NCI-H1436 (cell line): ENCODE results near the gene EVI5.

Source experiments
- DNase-seq: peaks from one replicate; lab custom pipeline; 2025; lab: John Stamatoyannopoulos, UW

EVI5 gene

DNA sequence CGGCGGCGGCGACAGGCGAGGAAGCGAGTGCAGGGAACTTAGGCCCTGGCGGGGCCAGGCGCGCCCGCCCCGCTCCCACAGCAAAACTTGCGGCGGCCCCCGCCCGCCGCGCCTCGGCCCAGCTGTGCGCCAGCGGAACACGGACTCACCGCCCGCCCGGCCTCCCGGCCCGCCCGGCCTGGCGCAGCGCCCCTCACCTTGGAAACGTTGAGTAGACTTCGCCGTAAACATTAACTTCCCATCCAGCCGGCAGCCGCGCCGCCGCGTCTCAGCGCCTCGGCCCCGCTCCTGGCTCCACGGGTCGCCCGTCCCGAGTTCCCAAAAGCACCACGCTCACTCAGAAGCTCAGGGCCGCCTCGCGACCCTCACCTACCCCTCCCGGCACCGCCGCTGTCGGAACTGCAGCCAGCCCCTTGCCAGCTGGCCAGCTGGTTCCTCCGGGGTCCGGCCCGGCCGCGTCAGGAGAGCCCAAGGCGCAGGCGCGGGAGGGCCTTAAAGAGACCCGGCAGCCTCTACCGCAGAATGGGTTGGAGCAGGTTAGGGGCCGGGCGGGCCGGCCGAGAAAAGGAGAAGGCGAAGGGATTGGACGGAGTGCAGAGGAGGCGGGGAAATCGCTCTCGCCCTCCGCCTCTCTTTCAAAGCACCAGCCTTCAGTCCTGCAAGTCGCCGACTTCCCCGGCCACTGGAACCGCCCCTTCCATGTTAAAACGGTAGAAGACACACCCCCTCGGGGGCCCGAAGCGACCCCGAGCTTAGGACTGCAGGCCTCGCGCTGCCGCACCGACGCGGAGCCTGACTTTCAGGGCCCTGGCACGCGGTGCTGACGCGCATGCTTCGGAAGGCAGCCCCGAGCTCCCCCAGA lies at the start of gene EVI5:
Gene EVI5, minus strand, starts transcription at position 470 of the 862 bp plus-strand sequence. CDS start 48,562 bp downstream, outside the sequence.
- DNase-seq: peak; percentile 91

DNA sequence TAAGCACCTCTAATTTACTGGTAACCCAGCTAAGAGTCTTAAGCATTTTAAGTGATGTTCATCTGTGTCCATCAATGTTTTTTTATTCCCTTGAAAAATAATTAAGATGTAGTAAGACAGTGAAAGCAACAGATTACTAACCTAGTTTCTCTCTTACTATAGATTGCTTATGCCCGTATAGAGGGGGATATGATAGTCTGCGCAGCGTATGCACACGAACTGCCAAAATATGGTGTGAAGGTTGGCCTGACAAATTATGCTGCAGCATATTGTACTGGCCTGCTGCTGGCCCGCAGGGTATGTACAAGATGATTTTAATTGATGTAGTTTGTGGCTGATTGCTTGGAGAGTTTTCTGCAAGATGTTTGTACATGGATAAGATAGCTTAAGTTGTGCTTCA lies 49.7 kb upstream of the EVI5 start:
- no peak for DNase-seq

DNA sequence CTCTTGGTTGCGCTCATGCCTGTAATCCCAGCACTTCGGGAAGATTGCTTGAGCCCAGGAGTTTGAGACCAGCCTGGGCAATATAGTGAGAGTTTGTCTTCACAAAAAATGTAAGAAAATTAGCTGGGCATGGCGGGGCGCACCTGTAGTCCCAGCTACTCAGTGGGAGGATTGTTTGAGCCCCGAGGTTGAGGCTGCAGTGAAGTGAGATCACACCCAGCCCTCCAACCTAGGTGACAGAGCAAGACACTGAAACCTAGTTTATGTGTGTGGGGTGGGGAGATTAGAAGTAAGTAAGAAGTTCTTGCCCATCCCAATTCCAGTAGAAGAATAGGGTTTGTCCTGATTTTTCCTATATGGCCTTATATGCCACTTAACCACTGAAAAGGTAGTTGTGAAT lies 48.9 kb upstream of the EVI5 start:
- no peak for DNase-seq

DNA sequence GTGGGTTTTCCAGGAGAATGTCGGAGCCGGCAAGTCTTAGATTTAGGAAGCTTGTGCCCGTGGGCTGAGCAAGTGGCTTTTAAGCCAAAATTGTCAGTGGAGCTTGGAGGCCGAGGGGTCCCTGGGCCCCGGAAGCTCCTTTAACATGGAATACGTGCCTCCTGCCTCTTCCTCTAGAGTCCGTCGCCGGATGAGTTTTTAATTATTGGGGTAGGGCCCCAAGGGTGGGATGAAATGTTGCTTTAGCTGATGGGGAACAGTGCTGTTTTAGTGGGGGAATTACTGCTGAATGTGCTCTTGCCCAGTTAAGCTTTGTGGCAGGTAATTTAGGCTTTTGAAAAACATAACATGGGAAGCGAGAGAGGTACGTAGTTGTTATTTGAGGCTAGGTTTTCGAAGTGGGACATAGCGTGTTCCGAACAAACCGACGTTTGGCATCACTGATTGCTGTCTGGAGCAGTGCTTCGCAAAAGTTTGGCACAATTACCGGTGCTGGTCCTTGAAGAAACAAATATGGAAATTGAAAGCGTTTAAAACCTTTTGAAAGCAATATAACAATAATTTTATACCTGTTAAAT lies 47.7 kb upstream of the EVI5 start:
- peak; percentile 7 for DNase-seq

DNA sequence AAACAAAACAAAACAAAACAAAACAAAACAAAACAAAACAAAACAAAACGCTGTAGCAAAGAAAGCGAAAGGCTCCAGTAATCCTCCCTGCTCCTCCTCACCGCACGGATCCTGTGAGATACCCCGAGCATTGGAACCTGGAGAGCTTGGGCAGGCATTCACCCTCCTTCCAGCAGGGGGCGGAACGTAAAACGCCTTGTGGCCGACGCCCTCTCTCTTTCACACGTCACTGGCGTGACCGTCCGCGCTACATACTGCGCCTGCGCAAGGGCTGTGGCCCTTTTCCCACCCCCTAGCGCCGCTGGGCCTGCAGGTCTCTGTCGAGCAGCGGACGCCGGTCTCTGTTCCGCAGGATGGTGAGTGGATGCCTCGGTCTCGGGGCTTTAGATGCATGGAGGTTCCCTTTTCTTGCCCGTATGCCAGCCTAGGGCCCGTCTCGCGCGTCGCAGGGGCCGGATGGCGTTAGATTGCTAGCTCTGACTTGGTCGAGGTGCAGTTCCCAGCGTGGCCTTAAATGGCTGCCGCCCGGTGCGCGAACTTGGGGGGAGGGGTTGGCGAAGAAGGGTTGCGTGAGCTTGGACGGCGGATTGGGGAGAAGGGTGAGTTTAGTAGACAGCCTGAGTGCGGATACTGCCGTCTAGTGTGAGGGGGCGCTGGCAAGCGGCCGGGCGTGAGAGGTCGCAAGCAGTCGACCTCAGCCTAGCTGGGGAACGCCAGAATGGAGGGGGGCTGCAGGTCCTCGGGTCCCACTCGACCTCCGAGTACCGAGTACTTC lies 47.0 kb upstream of the EVI5 start, which contains the start of gene RPL5:
Gene RPL5, plus strand, starts transcription at position 279 of the 775 bp plus-strand sequence. Its CDS starts 75 bp downstream, at position 354.
- DNase-seq: peak; percentile 97

DNA sequence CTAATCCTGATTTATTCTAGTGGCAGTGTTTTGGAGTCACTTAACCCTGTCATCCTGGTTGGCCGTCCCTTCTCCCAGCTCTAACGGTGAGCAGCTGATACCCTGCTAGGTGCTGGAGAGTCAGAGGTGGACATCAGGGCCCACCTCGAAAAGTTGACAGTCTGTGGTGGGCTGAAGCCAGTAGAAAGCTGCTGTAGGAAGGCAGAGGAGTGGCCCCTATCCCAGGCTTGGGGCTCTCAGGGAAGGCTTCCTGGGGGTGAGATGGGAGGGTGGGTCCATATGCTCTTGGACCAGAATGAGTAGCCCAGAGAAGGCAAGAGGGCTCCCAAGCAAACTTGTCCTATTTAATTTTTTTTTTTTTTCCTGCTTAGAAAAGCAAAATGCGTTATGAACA lies 46.5 kb upstream of the EVI5 start:
- DNase-seq: no peak

DNA sequence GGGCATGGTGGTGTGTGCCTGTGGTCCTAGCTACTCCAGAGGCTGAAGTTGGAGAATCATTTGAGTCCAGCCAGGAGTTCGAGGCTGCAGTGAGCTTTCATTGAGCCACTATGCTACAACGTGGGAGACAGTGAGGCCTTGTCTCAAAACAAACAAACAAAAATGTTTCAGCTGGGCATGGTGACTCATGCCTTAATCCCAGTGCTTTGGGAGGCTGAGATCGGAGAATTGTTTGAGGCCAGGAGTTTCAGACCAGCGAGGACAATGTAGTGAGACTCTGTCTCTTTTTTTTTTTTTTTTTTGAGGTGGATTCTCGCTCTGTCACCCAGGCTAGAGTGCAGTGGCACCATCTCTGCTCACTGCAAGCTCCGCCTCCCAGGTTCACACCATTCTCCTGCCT lies 41.9 kb upstream of the EVI5 start:
- DNase-seq: no peak

DNA sequence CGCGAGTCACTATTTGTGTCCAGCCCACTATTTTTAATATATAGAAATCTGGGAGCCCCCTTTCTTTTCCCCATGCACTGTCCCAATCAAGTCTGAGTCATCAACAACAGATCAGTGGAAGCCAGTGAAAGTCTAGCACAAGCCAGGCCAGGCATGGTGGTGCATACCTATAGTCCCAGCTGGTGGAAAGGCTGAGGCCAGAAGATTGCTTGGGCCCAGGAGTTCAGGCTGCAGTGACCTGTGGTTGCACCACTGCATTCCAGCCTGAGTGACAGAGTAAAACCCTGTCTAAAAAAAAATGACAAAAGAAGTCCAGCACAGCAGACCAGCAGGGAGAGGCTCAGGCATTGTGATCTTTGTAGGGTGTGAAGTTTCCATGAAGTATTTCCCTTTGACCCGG lies 38.0 kb upstream of the EVI5 start:
- DNase-seq: no peak

DNA sequence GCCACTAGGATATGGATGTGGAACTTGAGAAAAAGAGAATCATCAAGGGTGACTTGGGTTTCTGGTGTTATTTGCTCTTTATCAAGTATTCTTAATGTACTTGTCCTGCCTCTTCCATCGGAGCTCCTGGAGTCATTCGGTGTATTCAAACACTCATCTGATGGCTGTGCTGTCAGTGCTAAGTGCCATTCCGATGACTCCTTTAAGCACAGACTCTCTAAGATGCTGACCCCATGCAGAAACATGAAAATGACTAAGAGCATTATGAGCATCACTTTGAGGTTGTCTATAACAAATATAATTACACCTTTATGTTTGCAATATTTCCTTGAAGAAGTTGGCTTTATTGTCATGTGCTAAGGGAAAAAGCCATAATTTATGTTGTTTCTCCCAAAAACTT lies 35.6 kb upstream of the EVI5 start:
- DNase-seq: no peak

DNA sequence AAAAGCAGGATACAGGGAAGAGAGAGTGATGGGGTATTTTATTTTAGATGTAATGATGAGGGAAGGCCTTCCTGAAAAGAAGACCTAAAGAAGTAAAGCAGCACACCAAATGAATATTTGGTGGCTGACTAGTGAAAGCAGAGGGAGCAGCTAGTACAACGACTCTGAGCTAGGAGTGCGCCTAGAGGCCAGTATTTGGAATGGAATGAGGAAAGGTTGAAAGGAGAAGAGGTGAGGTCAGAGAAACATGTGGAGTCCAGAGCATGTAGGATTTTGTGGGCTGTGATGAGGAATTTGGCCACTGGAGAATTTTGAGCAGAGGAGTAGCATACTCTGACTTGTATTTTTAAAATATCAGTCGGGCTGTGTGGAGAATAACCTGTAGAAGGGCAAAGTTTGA lies 35.1 kb upstream of the EVI5 start:
- no peak for DNase-seq

DNA sequence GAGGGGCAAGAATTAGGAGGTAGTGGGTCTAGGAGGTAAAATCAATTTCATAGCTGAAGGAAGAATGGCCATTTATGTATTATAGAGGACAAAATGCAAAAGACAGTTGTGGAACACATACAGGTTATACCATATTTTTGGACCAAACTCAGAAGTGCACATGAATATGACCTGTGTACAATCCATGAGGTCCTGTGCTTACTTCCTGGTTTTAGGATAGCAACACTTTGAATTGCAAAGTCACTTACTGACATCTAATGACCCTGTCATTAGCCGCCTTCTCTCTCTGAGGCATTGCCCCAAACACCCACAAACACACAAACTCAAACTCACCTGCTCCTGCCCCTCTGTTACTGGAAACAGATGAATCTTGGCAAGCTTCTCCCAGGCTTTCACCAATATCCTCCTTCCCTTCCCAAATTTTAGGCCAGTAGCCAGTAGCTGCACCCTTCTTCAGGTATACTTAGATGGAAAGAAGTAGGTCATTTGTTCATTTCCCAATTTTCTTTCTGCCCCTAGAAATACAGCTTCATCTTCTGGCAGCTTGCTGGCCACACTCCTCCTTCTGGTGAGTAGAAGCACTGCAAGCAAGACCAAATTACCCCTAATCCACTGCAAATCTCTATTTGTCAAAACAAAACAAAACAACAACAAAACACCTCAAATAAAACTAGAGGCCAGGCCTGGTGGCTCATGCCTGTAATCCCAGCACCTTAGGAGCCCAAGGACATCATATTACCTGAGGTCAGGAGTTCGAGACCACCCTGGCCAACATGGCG lies 33.3 kb upstream of the EVI5 start:
- DNase-seq: peak; percentile 22

DNA sequence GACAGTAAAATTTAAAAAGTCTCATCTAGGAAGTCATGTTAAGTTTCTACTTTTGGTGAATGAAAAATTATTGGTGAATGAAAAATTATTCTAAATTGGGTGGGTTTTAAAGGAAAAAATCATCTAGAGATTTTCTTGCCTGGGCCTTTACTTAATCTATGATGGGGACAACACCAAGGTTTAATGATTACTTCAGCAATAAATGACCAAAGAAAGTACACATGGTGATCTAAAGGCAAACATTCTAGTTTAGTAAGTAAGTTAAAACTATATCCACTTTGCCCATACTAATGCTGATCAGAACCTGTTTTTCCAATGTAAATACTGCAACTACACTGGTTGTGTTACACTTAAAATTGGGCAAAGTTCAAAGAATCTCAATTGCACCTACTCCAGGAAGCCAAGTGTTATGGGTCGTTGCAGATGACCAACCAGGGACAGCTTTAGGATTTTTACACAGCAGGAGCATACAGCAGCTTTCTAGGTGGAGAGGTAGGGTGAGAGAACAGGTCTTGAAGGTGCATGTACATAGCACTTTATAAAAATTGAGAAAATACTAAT lies 32.3 kb upstream of the EVI5 start:
- no peak for DNase-seq

DNA sequence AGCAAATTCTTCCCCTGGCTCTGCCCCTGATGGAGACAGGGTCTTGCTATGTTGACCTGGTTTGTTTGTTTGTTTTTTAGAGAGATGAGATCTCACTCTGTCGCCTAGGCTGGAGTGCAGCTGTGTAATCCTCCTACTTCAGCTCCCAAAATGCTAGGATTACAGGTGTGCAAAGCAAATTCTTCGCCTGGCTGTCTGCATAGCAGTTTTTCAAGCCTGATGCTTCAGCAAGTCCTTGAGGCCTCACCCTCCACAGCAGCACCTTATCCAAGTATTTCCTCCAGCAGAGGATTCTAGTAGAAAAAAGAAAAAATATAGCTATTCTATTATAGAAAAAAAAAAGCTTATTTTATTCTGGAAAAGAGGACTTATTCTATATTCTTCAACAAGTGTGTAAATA lies 31.8 kb upstream of the EVI5 start:
- DNase-seq: no peak

DNA sequence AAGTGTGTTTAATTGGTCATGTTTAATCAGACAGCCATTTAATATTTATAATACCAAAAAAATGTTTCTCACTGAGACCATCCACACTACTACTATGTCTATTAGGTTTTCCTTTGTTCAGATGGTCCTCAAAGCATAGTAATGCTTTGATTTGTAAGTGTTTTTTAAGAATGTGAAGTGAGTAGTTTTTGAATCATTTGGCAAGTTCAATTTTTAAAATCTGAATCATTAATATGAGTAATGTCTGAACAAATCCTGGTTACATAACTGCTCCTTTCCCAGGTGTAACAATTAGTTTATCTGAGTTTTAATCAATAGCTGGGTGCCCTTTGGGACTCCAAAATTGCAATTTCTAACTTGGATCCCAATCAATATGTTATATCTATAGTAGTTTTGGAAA lies 23.5 kb upstream of the EVI5 start:
- no peak for DNase-seq

DNA sequence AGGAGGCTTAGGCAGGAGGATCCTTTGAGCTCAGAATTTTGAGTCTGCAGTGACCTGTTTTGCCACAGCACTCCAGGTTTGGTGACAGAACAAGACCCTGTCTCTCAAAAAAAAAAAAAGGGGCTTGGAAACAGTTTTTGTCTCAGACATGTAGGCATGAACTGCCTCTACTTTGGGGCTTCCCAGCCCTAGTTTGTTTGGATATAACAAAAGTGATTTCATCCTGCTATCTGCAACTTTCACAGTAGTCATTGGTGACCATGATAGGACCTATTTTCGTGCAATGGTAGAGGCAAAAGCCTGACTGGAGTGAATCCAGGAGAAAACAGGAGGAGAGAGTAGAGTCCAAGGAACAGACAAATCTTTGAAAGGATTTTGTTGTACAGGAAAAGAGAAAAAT lies 20.3 kb upstream of the EVI5 start:
- DNase-seq: no peak

DNA sequence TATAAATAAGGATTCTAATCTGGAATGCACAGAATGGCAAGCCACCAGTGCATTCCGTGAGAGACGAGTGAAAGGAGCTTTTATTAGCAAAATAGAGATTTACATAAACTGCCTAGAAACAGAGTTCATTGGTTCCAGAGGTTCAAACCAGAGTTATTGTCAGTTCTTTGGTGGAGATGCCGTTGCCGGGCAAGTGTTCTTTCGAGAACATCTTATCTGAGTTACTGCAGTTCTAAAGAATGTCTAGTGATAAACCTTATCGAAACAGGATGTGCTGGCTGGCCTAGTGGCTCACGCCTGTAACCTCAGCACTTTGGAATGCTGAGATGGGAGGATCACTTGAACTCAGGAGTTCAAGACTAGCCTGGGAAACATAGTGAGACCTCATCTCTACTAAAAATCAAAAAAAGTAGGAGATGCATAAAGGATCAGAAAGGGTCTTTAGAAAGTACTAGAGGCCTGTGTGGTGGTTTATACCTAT lies 19.9 kb upstream of the EVI5 start:
- no peak for DNase-seq

DNA sequence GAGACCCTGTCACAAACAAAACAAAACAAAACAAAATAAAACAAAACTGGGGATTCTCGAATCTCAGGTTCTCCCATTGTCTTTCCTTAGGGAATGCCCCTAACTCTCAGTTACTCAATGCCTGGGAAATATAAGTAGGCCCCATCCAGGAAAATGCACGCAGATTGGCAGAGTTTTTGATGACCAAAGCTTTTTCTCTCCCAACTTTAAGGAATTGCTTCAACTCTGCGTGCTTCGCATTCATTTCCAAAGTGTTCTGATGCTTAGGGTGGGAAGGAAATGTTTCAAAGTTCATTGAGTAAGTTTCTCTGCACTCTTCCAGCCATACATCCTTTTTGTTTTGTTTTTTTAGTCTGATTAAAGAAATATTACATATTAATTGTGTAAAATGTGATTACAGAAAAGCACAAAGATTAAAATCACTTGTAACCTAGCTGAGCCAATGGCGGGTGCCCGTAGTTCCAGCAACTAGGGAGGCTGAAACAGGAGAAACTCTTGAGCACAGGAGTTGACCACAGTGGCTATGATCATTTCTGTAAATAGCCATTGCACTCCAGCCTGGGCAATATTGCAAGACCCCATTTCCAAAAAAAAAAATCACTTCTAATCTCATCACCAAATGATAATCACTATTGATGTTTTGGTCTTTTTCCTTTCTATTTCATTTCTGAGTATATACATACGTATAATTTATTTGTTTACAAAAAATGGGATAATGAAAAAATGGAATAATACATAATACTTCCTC lies 18.4 kb upstream of the EVI5 start:
- no peak for DNase-seq

DNA sequence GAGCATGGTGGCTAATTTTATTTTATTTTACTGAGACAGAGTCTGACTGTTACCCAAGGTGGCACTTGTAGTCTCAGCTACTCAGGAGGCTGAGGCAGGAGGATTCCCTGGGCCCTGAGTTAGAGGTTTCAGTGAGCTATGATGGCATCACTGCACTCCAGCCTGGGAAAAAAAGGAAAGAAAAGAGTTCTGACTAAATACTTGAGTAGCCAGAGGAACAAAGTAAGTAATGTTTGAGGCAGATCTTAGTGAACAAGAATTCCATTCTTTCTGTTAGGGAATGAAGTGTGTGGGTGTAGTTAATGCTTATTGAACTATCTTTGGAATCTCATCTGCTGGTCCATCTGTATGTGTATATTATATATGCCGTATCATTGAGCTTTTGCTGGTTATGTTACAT lies 13.1 kb upstream of the EVI5 start:
- DNase-seq: no peak

DNA sequence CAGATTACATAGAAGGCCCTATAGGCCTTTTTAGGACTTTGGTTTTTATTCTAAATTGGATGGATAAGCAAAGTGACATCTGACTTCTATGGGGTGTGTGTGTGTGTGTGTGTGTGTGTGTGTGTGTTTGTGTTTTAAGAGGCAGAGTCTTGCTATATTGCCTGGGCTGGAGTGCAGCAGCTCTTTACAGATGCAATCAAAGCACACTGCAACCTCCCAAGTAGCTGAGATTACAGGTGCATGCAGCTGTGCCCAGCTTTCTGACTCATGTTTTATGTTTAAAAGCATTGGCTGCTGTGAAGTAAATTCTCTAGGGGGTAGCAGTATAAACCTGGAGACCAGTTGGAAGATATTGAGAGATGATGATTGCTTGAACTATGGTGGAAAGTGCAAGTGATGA lies 12.4 kb upstream of the EVI5 start:
- no peak for DNase-seq

DNA sequence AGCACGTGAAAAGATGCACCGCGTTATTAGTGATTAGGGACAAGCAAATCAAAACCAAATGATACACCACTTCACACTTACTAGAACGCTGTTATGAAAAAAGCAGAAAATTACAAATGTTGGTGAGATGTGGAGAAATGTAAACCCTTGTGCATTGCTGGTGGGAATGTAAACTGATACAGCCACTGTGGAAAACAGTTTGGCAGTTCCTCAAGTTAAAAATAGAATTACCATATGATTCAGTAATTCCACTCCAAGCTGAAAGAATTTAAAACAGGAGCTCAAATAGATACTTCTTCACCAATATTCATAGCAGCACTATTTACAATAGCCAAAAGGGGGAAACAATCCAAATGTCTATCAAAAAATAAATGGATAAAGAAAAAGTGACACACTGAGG lies 10.3 kb upstream of the EVI5 start:
- no peak for DNase-seq

DNA sequence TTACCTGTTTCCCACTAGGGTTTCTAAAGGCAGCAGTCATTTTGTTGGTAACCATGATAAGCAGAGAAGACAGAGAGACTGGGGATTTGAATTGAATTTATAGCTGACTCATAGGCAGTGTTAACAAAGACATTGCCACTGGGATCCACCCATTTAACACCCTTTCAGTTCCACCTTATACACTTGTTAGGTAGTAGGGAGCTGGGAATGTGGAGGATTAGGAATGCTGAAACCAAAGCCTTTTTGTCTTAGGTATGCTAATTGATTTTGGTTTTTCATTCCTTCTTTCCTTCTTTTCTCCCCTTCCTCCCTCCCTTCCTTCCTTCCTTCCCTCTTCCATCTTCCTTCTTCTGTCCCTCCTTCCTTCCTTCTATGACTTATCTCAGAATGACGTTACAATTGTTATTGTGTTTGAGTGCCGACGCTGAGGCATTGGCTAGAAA lies 7.5 kb upstream of the EVI5 start:
- DNase-seq: no peak
